ENCODE measurements around the gene CLIC1.

- no peak for TF ChIP-seq CTCF (IDR thresholded peaks at IDR 0.05 in 8 of 11, conservative IDR thresholded peaks at IDR 0.05 in 3 of 11)
- TF ChIP-seq POLR2A (IDR thresholded peaks at IDR 0.05), result no peak
These were observed 10.6 kb downstream of the CLIC1 start for GRCh38 chr6:31725502-31726350.
